Inflammatory macrophage (primary cell): Measurements from ENCODE around the gene RASAL2.
"Not testable (repeated sequence)": the region's sequence is repeated elsewhere in the genome, so short reads cannot be mapped to it uniquely, and the experiment has no call there.

Experiments used
- DNase-seq, 2 donors: peaks; one replicate each; pipeline ENCODE4 v3.0.0-alpha.2; 2020 to 2022

Gene RASAL2

GRCh38 chr1:178071811-178072210 lies 22.1 kb upstream of the RASAL2 start:
- DNase-seq, result no peak

- peak in 1 of 2 donors; percentile 43 for DNase-seq
Measured at GRCh38 chr1:178072326-178072725, 21.6 kb upstream of the RASAL2 start.

- DNase-seq, result no peak
Measured at GRCh38 chr1:178075333-178075732, 18.6 kb upstream of the RASAL2 start.

- DNase-seq, result no peak
Measured at GRCh38 chr1:178076607-178077006, 17.3 kb upstream of the RASAL2 start.

GRCh38 chr1:178077917-178078316 lies 16.0 kb upstream of the RASAL2 start:
- no peak for DNase-seq

- DNase-seq, result no peak
Measured at GRCh38 chr1:178086294-178086693, 7.6 kb upstream of the RASAL2 start.

- peak; percentile 68 to 81 for DNase-seq
Measured at GRCh38 chr1:178086766-178087165, 7.1 kb upstream of the RASAL2 start.

GRCh38 chr1:178088651-178089050 lies 5.3 kb upstream of the RASAL2 start:
- no peak for DNase-seq

- DNase-seq, result not testable (repeated sequence)
Measured at GRCh38 chr1:178091454-178091853, 2.5 kb upstream of the RASAL2 start.

GRCh38 chr1:178091986-178092745 lies 1.7 kb upstream of the RASAL2 start:
- no peak for DNase-seq

GRCh38 chr1:178092878-178093493 lies 918 bp upstream of the RASAL2 start:
- peak in 1 of 2 donors; percentile 28 for DNase-seq

- DNase-seq, result peak; percentile 93 to 96
Measured at GRCh38 chr1:178093494-178093950, 382 bp upstream of the RASAL2 start.

GRCh38 chr1:178094739-178095645 lies 1.1 kb downstream of the RASAL2 start:
- DNase-seq, result no peak

GRCh38 chr1:178096421-178096820 lies 2.5 kb downstream of the RASAL2 start:
- no peak for DNase-seq

GRCh38 chr1:178098262-178098661 lies 4.4 kb downstream of the RASAL2 start:
- no peak for DNase-seq

GRCh38 chr1:178101266-178101630 lies 7.3 kb downstream of the RASAL2 start:
- DNase-seq, result no peak

- DNase-seq, result no peak
Measured at GRCh38 chr1:178101654-178102053, 7.8 kb downstream of the RASAL2 start.

- DNase-seq, result no peak
Measured at GRCh38 chr1:178102218-178102617, 8.3 kb downstream of the RASAL2 start.

- DNase-seq, result no peak
Measured at GRCh38 chr1:178107823-178108222, 13.9 kb downstream of the RASAL2 start.

- peak in 1 of 2 donors; percentile 58 for DNase-seq
Measured at GRCh38 chr1:178109348-178110143, 15.6 kb downstream of the RASAL2 start.

- DNase-seq, result no peak
Measured at GRCh38 chr1:178115260-178115659, 21.4 kb downstream of the RASAL2 start.

- DNase-seq, result no peak
Measured at GRCh38 chr1:178118524-178118923, 24.6 kb downstream of the RASAL2 start.
